ENCODE data around the gene KIAA1671. TPM values are rescaled to one million over a fixed set of nuclear protein-coding genes. Genes with fewer than 3 reads are reported as not detected.
"Not testable (repeated sequence)": the region's sequence is repeated elsewhere in the genome, so short reads cannot be mapped to it uniquely, and the experiment has no call there.

The KIAA1671 gene
- total RNA-seq, 8 experiments from 2014 or later: 4.2 to 27.9 (median 10.2) TPM

GRCh38 chr22:25176799-25177198, 224.3 kb downstream of the KIAA1671 start:
- no peak for ATAC-seq (replicated peaks in 6 of 8)
- no peak overlapping the region for H3K4me3 ChIP-seq
- no peaks in the 10 kb centered on the region for H3K4me1 ChIP-seq (replicated peaks in 1 of 2)
- 90 to 95% methylated on average over 2 to 3 of the region's 3 CpGs; no CpG with 5 or more reads in 8 of the 10 experiments for WGBS, 10 experiments
- no peak overlapping the region for H3K27ac ChIP-seq
- in situ Hi-C loops (cut with MboI; ENCODE audit: low pct_unique_long_range_greater_than_20kb in 2 of 9, low sequenced_read_pairs in 9 of 9, unreplicated experiment in 9 of 9): loop anchor here in 1 of 9 experiments (25.0 kb wide), 1 partner anchor 239 kb away; the partner anchor contains the start of gene LHFPL7

- in situ Hi-C loops (cut with MboI; ENCODE audit: low pct_unique_long_range_greater_than_20kb in 2 of 9, low sequenced_read_pairs in 9 of 9, unreplicated experiment in 9 of 9): loop anchor here in 1 of 9 experiments (25.0 kb wide), 1 partner anchor 240 kb away; the partner anchor contains the start of gene LHFPL7
- WGBS, 10 experiments: 20 to 100% (median 94%) methylated on average over 1 to 9 of the region's 13 CpGs; no CpG with 5 or more reads in 3 of the 10 experiments
- no peak overlapping the region for H3K27ac ChIP-seq
Measured at GRCh38 chr22:25177226-25177625, 224.7 kb downstream of the KIAA1671 start.

GRCh38 chr22:25177895-25178294, 225.4 kb downstream of the KIAA1671 start:
- 100% methylated on average over 1 to 2 of the region's 9 CpGs; no CpG with 5 or more reads in 8 of the 10 experiments for WGBS, 10 experiments
- H3K4me3 ChIP-seq: no peak overlapping the region
- H3K4me1 ChIP-seq (replicated peaks in 1 of 2): no peaks in the 10 kb centered on the region
- no peak overlapping the region for H3K27ac ChIP-seq
- ATAC-seq (replicated peaks in 6 of 8): peak in 1 of 8 experiments; percentile 4
- in situ Hi-C loops (cut with MboI; ENCODE audit: low pct_unique_long_range_greater_than_20kb in 2 of 9, low sequenced_read_pairs in 9 of 9, unreplicated experiment in 9 of 9): loop anchor here in 1 of 9 experiments (25.0 kb wide), 1 partner anchor 241 kb away; the partner anchor contains the start of gene LHFPL7

More at GRCh38 chr22:25177226-25177625, 224.7 kb downstream of the KIAA1671 start:
- H3K4me3 ChIP-seq: no peak overlapping the region
- ATAC-seq (replicated peaks in 6 of 8): no peak
- H3K4me1 ChIP-seq (replicated peaks in 1 of 2): no peaks in the 10 kb centered on the region

GRCh38 chr22:25178348-25178747, 225.8 kb downstream of the KIAA1671 start:
- H3K4me1 ChIP-seq (replicated peaks in 1 of 2); H3K4me3 ChIP-seq; H3K27ac ChIP-seq: not testable (repeated sequence)
- WGBS, 10 experiments: 80% methylated on average over 1 of the region's 6 CpGs; no CpG with 5 or more reads in 9 of the 10 experiments
- in situ Hi-C loops (cut with MboI; ENCODE audit: low pct_unique_long_range_greater_than_20kb in 2 of 9, low sequenced_read_pairs in 9 of 9, unreplicated experiment in 9 of 9): loop anchor here in 1 of 9 experiments (25.0 kb wide), 1 partner anchor 241 kb away; the partner anchor contains the start of gene LHFPL7
- peak in 4 of 8 experiments; percentile 26 to 54 (median 38) for ATAC-seq (replicated peaks in 6 of 8)

GRCh38 chr22:25178869-25179631, 226.5 kb downstream of the KIAA1671 start:
- in situ Hi-C loops (cut with MboI; ENCODE audit: low pct_unique_long_range_greater_than_20kb in 2 of 9, low sequenced_read_pairs in 9 of 9, unreplicated experiment in 9 of 9): loop anchor here in 1 of 9 experiments (25.0 kb wide), 1 partner anchor 242 kb away; the partner anchor contains the start of gene LHFPL7
- H3K27ac ChIP-seq; H3K4me3 ChIP-seq; H3K4me1 ChIP-seq (replicated peaks in 1 of 2): not testable (repeated sequence)
- 47 to 98% (median 86%) methylated on average over 4 to 10 of the region's 63 CpGs; no CpG with 5 or more reads in 4 of the 10 experiments for WGBS, 10 experiments
- ATAC-seq (replicated peaks in 6 of 8): peak in 4 of 8 experiments; percentile 17 to 67 (median 36)

- 14 to 100% (median 95%) methylated on average over 2 to 7 of the region's 10 CpGs; no CpG with 5 or more reads in 1 of the 10 experiments for WGBS, 10 experiments
- no peak for ATAC-seq (replicated peaks in 6 of 8)
- Histone ChIP-seq H3K27ac (no peak overlapping the region), H3K4me3 (no peak overlapping the region), H3K4me1 (replicated peaks in 1 of 2) (no peaks in the 10 kb centered on the region)
- in situ Hi-C loops (cut with MboI; ENCODE audit: low pct_unique_long_range_greater_than_20kb in 2 of 9, low sequenced_read_pairs in 9 of 9, unreplicated experiment in 9 of 9): loop anchor here in 1 of 9 experiments (25.0 kb wide), 1 partner anchor 245 kb away; the partner anchor contains the start of gene LHFPL7
Measured at GRCh38 chr22:25182131-25183110, 229.9 kb downstream of the KIAA1671 start.

- H3K4me3 ChIP-seq: no peak overlapping the region
- in situ Hi-C loops (cut with MboI; ENCODE audit: low pct_unique_long_range_greater_than_20kb in 2 of 9, low sequenced_read_pairs in 9 of 9, unreplicated experiment in 9 of 9): loop anchor here in 1 of 9 experiments (25.0 kb wide), 1 partner anchor 247 kb away; the partner anchor contains the start of gene LHFPL7
- H3K4me1 ChIP-seq (replicated peaks in 1 of 2): no peaks in the 10 kb centered on the region
- ATAC-seq (replicated peaks in 6 of 8): no peak
- 20 to 100% (median 73%) methylated on average over 1 to 6 of the region's 12 CpGs; no CpG with 5 or more reads in 2 of the 10 experiments for WGBS, 10 experiments
- no peak overlapping the region for H3K27ac ChIP-seq
Measured at GRCh38 chr22:25183949-25184619, 231.6 kb downstream of the KIAA1671 start.

- WGBS, 10 experiments: 0 to 100% (median 60%) methylated on average over 1 to 3 of the region's 3 CpGs; no CpG with 5 or more reads in 6 of the 10 experiments
- Histone ChIP-seq H3K27ac (no peak overlapping the region), H3K4me1 (replicated peaks in 1 of 2) (no peaks in the 10 kb centered on the region), H3K4me3 (no peak overlapping the region)
- ATAC-seq (replicated peaks in 6 of 8): no peak
- in situ Hi-C loops (cut with MboI; ENCODE audit: low pct_unique_long_range_greater_than_20kb in 2 of 9, low sequenced_read_pairs in 9 of 9, unreplicated experiment in 9 of 9): loop anchor here in 1 of 9 experiments (25.0 kb wide), 1 partner anchor 249 kb away; the partner anchor contains the start of gene LHFPL7
Measured at GRCh38 chr22:25186140-25186539, 233.6 kb downstream of the KIAA1671 start.

GRCh38 chr22:25187469-25187868, 235.0 kb downstream of the KIAA1671 start:
- no peak for ATAC-seq (replicated peaks in 6 of 8)
- H3K27ac ChIP-seq: no peak overlapping the region
- in situ Hi-C loops (cut with MboI; ENCODE audit: low pct_unique_long_range_greater_than_20kb in 2 of 9, low sequenced_read_pairs in 9 of 9, unreplicated experiment in 9 of 9): loop anchor here in 1 of 9 experiments (25.0 kb wide), 1 partner anchor 250 kb away; the partner anchor contains the start of gene LHFPL7
- 30 to 100% (median 91%) methylated on average over 1 to 6 of the region's 6 CpGs; no CpG with 5 or more reads in 1 of the 10 experiments for WGBS, 10 experiments
- H3K4me3 ChIP-seq: no peak overlapping the region
- H3K4me1 ChIP-seq (replicated peaks in 1 of 2): no peaks in the 10 kb centered on the region

- ATAC-seq (replicated peaks in 6 of 8): no peak
- in situ Hi-C loops (cut with MboI; ENCODE audit: low pct_unique_long_range_greater_than_20kb in 2 of 9, low sequenced_read_pairs in 9 of 9, unreplicated experiment in 9 of 9): loop anchor here in 1 of 9 experiments (25.0 kb wide), 1 partner anchor 255 kb away; the partner anchor contains the start of gene LHFPL7
- no peak overlapping the region for H3K4me3 ChIP-seq
- 0 to 93% (median 52%) methylated on average over 1 to 8 of the region's 12 CpGs; no CpG with 5 or more reads in 3 of the 10 experiments for WGBS, 10 experiments
- no peak overlapping the region for H3K27ac ChIP-seq
- H3K4me1 ChIP-seq (replicated peaks in 1 of 2): peaks cover 2 to 3% of the 10 kb centered on the region in 2 donors
Measured at GRCh38 chr22:25192406-25192805, 239.9 kb downstream of the KIAA1671 start.

- no peak overlapping the region for H3K4me3 ChIP-seq
- 38 to 97% (median 68%) methylated on average over 2 to 4 of the region's 4 CpGs; no CpG with 5 or more reads in 1 of the 10 experiments for WGBS, 10 experiments
Measured at GRCh38 chr22:25193130-25193529, 240.6 kb downstream of the KIAA1671 start.

More at GRCh38 chr22:25193130-25193529, 240.6 kb downstream of the KIAA1671 start:
- no peak for ATAC-seq (replicated peaks in 6 of 8)
- Histone ChIP-seq H3K4me1 (replicated peaks in 1 of 2) (peaks cover 2 to 6% of the 10 kb centered on the region in 2 donors), H3K27ac (no peak overlapping the region)
- in situ Hi-C loops (cut with MboI; ENCODE audit: low pct_unique_long_range_greater_than_20kb in 2 of 9, low sequenced_read_pairs in 9 of 9, unreplicated experiment in 9 of 9): loop anchor here in 1 of 9 experiments (25.0 kb wide), 1 partner anchor 256 kb away; the partner anchor contains the start of gene LHFPL7
